Measurements from ENCODE around the gene TAOK1.
"Not testable (repeated sequence)": the region's sequence is repeated elsewhere in the genome, so short reads cannot be mapped to it uniquely, and the experiment has no call there.

Gene TAOK1

DNA sequence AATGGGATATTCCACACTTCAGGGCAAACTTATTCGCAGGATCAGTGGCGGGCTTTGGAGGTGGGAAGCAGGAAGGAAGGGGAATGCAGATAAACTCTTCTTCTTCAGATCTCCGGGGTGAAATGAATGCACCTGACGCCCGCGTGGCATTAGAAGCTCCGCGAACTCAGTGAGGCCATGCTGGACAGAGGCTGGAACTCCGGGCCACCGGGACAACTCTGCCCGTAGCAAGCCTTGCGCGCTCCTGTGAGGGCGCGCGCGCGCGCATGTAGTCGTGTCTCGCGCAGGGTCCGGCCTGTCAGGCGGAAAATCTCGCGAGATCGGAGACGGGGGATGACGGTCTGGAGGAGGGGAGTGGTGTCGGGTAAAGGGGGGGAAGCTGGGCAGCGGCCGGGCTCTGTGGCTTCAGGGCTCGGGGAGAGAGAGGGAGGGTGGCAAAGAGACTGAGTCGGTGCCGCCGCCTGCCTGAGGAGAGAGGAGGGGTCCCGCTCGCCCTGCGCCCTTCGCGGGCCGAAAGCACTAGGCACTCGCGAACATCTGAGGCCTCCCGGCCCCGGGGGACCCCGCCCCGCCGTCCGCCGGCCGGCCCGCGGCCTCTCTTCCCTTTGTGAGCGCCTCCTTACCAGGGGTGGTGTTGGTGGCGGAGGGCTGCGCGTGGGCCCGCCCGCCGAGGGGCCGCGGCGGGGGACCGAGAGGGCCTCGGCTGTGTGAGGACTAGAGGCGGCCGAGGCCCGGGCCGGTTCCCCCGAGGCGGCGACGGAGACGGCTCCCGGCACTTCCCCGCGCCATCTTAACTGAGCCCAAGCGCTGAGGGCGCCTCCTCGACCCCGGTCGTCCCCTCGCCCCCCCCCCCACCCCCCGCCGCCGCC lies at the start of gene TAOK1:
Gene TAOK1 (plus strand): TSS at position 382 of the 869 bp plus-strand sequence. CDS start 61,186 bp downstream, outside the sequence.
- peak; percentile 98 to 99 for DNase-seq

GRCh38 chr17:29341726-29342125 lies 48.4 kb upstream of the TAOK1 start:
- DNase-seq, result no peak

- DNase-seq, result no peak
Observed at GRCh38 chr17:29342158-29342765, 47.9 kb upstream of the TAOK1 start.

GRCh38 chr17:29344201-29344856 lies 45.8 kb upstream of the TAOK1 start:
- no peak for DNase-seq

GRCh38 chr17:29345066-29345465 lies 45.1 kb upstream of the TAOK1 start:
- DNase-seq, result no peak

- DNase-seq, result not testable (repeated sequence)
Observed at GRCh38 chr17:29345470-29345869, 44.7 kb upstream of the TAOK1 start.

DNA sequence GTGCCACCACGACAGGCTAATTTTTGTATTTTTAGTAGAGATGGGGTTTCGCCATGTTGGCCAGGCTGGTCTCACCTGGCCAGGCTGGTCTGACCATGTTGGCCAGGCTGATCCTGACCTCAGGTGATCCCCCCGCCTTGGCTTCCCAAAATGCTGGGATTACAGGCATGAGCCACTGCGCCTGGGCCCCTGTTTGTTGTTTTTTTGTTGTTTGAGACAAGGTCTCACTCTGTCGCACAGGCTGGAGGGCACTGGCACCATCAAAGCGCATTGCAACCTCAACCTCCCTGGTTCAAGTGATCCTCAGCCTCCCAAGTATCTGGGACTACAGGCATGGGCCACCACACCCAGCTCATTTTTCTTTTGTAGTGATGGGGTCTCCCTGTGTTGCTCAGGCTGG lies 43.7 kb upstream of the TAOK1 start:
- no peak for DNase-seq

DNA sequence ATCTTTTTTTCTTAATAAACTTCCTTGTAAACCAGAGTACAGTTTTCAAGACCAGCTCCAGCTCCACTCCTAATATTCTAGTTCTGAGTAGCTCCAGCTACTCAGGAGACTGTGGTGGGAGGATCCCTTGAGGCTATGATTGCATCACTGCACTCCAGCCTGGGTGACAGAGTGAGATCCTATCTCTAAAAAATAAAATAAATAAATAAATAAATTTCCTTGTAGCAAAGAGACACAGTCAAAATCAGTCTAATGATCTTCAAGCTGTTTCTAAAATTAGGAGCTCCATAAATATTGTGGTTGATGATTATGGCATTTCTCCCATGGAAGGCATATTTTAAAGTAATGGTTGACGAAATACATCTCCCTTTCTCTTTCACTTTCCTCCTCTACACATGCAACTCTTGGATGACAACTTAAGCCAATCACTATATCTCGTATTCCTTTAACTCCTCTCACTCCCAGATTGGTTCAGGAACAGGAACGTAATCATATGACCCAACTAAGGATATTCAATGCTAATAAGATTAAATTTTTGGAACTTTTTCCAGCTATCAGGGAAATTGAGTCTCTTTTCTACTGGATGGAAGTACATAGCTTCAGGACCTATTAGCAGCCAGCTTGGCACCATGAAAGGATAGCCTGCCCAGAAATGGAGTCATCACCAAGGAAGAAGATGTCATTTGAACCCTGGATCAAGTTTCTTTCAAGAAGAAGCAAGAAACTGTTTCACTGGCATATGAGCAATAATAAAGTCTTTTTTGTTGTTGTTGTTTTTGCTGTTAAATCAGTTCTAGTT lies 42.1 kb upstream of the TAOK1 start:
- DNase-seq, result no peak

DNA sequence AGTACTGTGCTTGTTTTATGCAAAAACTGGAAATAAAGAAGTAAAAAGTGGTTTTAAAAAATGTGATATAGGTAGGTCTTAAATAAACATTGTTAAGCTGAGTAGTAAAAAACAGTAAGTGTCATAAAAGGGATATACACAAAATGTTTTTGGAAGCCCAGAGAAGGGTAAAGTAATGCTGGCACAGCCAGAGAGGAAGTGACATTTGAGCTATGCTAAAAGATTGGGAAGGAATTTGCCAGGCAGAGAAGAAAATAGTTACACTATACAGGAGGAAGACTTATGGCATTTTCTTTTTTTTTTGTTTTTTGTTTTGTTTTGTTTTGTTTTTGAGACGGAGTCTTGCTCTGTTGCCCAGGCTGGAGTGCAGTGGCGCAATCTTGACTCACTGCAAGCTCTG lies 40.8 kb upstream of the TAOK1 start:
- DNase-seq, result no peak

- DNase-seq, result no peak
Observed at GRCh38 chr17:29352146-29352545, 38.0 kb upstream of the TAOK1 start.

- DNase-seq, result no peak
Observed at GRCh38 chr17:29357232-29357631, 32.9 kb upstream of the TAOK1 start.

DNA sequence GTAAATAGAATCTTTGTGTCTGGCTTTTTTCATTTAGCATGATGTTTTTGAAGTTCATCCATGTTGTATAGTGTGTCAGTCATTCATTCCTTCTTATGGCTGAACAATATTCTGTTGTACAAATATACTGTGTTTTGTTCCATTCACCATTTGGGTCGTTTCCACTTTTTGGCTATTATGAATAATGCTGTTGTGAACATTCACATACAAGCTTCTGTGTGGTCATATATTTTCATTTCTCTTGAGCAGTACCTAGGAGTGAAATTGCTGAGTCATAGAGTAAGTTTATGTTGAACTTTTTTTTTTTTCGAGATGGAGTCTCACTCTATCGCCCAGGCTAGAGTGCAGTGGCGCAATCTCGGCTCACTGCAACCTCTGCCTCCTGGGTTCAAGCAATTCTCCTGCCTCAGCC lies 32.3 kb upstream of the TAOK1 start:
- DNase-seq, result no peak

DNA sequence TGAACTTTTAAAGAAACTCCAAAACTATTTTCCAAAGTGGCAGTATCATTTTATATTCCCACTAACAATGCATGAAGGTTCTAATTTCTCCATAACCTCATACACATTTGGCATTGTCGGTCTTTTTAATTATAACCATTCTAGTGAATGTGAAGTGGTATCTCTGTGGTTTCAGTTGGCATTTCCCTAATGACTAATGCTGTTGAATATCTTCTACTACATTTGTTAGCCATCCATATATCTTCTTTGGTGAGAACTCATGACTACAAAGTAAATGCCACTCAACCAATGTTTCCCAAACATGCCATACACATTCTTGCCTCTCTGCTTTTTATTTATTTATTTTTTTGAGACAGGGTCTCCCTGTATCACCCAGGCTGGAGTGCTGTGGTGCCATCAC lies 31.7 kb upstream of the TAOK1 start:
- DNase-seq, result no peak

DNA sequence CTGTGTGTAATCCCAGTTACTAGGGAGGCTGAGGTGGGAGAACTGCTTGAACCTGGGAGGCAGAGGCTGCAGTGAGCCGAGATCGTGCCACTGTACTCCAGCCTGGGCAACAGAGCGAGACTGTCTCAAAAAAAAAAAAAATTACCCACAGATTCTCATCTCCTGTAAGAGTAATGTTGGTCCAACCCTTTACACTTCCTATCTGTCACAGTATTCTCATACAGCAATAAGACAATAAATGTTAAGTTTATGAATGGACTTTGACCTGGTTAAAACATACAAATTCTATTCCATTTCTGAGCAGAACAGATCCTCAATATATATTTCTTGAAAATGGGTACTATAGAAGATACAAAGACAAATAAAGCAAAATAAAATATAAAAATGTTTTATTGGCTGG lies 30.4 kb upstream of the TAOK1 start:
- DNase-seq, result no peak

GRCh38 chr17:29363716-29364115 lies 26.4 kb upstream of the TAOK1 start:
- no peak for DNase-seq

GRCh38 chr17:29364691-29365090 lies 25.5 kb upstream of the TAOK1 start:
- DNase-seq, result no peak

- DNase-seq, result no peak
Observed at GRCh38 chr17:29368161-29368560, 22.0 kb upstream of the TAOK1 start.

- DNase-seq, result no peak
Observed at GRCh38 chr17:29368926-29369325, 21.2 kb upstream of the TAOK1 start.

DNA sequence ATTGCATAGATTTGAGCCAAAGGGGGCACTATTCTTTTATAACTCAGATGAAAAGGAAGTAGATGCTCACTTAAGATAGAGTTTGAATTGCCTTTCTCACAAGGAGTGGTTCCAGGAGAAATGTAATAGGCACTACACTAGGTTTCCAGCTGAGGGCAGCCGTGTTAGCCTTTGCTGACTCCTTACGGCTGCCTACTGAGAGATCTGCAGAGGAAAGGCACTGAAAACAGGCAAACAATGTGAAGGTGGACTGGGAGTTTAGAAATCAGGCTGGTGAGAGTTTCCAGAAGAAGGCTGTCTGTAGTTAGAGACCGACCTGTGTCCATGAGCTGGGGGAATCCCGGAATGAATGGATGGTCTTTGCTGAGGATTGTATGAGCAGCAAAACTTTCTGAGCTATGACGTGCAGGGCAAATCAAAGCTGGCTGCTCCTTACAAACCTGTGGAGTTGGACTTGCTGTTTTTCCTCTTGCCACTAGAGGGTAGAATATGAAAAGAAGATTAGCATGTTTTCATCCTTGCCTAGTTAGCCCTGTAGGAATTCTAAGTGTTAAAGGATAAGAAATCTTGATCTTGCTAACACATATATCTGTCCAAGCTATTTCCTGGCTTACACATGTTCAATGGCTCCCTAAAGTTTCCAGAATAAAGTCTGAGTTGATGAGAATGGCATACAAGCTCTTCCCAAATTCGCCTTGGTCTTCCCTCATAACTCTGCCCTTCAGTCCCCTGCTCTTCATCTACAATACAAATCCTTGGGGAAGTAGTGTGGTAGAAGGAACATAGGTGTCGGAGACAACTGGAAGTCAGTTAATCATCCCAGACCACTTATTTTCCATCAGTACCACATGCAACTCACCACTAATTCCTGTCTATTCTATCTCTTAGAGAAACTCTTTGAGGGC lies 20.1 kb upstream of the TAOK1 start:
- peak; percentile 52 to 54 for DNase-seq

DNA sequence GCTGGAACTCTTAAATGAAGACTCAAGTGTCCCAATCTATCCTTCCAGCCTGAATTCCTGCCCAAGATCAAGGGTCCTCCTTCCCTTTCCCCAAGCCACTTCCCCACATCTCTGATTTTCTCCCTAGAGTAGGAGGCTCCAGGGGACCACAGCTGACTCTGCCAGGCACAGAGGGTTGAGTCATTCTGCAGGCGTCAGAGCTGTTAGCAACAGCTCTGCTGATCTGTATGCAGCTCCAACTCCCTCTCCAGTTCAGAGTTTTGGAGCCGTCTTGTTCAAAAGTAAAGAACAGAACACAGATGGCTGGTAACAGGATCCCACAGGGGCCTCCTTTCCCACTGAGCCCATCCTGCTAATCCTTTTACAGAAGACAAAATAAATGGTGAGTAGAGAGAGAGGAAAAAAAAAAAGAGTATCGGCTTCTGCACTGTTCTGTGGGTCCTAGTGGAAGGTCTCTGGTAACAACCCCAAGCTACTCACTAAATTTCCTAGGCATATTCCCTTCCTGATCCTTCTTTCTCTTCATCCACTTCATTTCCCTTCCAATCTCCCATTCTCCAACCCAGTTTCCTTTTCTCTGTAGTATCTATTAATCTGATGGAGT lies 13.4 kb upstream of the TAOK1 start:
- DNase-seq, result no peak

- DNase-seq, result no peak
Observed at GRCh38 chr17:29378500-29378899, 11.7 kb upstream of the TAOK1 start.
